GM21367 (cell line): ENCODE data around the gene PCMTD2.

Source experiments
- ATAC-seq: cut with Tn5 transposase; IDR thresholded peaks from one replicate; pipeline ENCODE4 v1.9.1; 2021; ENCODE audit not compliant: unreplicated experiment

Gene PCMTD2

DNA sequence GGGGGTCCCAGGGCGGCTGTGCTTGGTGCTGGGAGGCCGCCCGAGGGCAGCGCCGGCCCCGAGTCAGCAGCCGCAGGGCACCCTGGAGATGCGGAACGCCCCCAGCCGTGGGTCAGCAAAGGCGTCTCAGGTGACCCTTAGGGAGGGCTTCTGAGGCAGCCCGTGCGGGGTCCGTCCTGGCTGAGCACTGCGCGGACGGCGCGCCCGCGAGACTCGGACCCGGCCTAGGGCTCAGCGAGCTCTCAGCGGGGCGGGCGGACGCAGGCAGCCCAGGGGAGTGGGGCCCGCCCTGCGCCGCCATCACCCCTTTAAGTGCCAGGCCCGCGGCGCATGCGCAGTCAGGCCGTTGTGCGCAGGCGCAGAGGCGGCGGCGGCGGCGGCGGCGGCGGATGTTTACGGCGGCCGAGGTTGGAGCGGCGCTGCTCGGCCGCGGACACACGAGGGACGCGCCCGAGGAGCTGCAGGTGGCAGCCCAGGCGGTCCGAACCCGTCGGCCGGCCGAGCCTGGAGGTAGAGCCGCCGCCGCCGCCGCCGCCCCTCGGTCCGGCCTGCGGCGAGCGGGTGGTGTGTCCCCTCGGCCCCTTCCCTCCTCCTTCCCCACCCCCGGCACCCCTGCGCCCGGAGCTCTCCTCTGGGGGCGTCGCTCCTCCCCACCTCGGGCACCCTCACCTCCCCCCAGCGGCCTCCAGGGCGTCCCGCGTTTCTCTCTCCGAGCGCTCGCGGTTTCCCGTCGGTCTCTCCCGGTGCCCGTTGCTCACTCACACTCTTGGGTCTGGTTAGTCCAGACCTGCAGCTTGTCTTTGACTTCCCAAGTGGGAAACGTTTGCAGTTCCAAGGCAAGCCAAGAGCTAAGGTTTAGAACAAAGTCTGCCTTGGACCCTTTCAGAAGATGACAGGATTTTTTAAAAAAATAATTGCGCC, at the start of gene PCMTD2:
Gene PCMTD2 (plus strand): TSS at position 388 of the 921 bp plus-strand sequence. CDS start 4,218 bp downstream, outside the sequence.
- ATAC-seq: peak; percentile 58

DNA sequence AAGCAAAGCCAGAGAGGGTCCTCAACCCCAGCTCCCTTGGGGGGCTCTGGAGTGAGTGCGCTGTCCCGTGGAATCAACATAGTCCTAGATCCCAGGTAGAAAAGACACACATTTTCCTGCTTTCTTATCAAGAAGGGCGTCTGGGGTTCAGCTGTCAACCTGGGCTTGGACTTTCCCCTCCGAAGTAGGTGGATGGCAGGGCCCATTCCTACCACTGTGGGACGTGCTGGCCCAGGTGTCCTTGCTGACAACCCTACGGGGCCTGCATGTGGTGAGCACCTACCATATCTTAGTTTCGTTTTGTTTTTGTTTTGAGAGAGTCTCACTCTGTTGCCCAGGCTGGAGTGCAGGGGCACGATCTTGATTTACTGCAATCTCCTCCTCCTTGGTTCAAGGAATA, 48.9 kb upstream of the PCMTD2 start:
- ATAC-seq: no peak

DNA sequence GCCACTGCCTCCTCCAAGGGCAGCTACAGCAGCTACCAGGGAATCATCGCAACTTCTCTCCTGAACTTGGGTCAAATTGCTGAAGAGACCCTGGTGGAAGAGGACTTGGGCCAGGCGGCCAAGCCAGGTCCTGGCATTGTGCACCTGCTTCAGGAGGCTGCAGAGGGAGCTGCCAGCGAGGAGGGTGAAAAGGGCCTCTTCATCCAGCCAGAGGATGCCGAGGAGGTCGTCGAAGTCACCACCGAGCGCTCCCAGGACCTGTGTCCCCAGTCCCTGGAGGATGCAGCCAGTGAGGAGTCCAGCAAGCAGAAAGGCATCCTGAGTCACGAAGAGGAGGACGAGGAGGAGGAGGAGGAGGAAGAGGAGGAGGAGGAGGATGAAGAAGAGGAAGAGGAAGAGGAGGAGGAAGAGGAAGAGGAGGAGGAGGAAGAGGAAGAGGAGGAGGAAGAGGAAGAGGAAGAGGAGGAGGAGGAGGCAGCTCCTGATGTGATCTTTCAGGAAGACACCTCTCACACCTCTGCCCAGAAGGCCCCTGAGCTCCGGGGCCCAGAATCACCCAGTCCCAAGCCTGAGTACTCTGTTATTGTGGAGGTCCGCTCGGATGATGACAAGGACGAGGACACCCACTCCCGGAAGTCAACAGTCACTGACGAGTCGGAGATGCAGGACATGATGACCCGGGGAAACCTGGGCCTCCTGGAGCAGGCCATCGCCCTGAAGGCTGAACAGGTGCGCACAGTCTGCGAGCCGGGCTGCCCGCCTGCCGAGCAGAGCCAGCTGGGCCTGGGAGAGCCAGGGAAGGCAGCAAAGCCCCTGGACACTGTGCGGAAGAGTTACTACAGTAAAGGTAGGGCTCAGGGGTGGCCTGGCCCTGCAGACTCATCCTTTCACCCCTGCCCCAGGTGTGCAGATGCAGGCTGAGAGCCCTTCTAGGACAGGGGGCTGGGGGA, 47.6 kb upstream of the PCMTD2 start:
- no peak for ATAC-seq

DNA sequence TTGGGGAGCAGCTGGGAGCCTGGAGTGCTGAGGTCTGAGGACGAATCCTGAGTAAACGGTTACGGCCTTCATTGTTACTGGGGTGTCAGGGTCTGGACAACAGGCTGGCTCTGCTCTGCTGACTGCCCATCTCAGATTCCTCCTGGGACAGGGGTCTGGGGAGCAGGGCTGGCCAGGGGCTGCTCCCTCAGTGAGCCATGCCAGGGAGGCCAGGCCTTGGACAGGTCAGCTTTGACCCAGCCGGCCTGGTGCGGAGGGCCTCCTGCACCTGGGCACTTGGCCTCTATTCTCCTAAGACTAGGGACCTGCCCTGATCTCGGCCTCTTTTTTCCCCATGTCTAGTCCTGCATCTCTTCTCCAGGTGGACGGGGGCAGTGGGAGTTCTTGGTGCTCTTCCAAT, 46.4 kb upstream of the PCMTD2 start:
- ATAC-seq: no peak

DNA sequence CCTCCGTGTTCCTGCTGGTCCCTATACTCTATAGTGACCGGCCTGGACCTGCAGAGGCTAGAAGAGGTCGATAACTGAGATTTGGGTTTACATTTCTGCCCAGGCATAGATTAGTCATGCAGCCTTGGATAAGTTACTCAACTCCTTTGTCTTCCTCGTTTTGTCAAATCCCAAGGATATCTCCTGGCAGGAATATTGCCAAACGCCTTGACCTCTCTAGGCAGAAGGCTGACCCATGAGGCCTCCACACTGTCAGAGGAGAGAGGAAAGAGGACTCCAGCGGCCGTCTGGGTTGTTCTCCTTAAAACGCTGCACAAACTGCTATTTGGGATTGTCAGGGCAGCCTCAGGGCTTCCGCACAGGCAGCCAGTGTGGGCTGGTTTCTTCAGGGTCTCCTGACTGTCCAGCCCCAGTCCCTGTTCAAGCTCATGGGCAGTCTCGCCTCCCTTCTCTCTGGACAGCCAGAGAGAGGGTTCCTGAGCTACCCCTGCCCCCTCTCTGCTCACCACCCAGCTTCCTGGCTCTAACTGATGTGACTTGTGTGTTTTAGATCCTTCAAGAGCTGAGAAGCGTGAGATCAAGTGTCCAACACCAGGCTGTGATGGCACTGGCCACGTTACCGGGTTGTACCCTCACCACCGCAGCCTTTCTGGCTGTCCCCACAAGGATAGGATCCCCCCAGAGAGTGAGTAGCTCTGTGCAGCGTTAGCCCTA, 44.7 kb upstream of the PCMTD2 start:
- ATAC-seq: no peak

DNA sequence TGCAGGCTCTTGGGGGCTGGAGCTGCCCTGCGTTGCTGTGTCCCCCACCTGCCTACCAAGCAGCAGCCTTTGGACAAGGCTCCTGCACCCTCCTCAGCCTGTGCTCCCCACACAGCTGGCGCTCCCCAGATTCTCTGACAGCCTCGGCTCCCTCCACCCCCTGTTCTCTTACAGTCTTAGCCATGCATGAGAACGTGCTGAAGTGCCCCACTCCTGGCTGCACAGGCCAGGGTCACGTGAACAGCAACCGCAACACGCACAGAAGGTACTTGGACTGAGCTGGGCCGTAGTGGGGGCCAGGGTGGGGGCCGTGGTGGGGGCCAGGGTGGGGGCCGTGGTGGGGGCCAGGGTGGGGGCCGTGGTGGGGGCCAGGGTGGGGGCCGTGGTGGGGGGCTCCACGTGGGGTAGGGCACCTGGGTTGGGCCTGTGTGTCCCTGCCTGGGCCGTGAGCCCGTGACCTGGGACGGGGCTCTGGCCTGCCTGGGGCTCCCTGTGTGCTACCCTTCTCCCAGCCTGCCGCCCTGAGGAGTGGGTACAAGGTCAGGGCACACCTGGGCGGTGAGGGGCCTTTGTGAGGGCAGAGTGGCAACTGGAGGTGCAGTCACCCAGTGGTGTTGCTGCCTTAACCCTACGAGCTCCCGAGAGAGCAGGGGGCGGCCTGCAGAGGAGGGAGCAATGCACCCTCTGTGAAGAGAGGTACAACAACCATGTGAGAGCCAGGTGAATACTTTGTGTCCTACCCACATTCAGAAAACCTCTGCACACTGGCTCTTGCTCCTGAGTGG, 43.5 kb upstream of the PCMTD2 start:
- no peak for ATAC-seq

DNA sequence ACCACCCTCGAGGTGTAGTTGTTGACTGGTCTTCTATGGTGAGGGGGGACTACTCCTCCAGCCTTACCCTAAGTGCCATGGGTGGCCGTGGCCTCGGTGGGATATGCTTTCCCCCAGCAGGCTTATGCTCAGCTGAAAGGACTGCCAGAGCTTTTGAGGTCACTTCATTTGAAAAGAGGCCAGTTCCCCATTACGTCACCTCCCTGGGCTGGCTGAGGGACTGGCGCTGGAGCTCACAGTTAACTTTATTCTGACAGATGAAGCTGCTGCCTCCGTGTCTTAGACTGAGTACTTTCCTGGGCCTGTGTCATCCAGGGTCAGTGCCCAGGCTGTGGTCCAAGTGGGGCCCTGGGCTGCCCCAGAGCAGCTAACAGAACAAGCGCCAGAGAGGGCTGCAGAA, 42.8 kb upstream of the PCMTD2 start:
- no peak for ATAC-seq

DNA sequence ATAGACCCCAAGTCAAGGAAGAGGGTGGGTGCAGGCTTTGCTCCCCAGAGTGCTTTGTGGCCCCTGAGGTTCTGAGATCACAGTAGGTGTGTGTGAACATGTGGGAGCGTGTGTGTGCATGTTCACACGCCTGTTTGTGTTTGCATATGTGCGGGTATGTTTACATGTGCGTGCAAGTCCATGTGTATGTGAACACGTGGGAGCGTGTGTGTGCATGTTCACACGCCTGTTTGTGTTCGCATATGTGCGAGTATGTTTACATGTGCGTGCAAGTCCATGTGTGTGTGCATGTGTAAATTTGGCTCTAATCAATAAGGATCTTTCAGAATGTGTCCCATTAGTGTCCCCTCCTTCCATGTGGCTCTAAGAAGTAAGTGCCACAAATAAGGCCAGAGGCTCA, 41.4 kb upstream of the PCMTD2 start:
- ATAC-seq: no peak

DNA sequence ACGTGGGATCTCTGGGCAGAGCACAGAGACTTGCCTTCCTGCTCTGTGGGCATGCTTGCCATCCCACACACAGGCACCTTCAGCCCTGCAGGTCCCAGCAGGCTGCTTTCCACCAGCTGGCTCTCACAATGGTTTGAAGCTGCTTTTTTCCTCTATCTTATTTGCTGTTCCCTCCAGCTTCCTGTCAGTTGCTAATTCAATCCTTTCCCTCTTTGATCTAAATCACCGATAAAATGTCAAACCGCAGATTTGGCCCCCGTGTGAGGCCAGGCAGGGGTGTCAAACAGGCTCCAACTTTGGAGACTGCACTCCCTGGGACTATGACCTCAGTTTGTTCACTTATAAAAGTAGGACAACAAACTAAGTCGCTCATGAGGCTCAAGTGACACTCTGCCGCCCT, 40.6 kb upstream of the PCMTD2 start:
- no peak for ATAC-seq

DNA sequence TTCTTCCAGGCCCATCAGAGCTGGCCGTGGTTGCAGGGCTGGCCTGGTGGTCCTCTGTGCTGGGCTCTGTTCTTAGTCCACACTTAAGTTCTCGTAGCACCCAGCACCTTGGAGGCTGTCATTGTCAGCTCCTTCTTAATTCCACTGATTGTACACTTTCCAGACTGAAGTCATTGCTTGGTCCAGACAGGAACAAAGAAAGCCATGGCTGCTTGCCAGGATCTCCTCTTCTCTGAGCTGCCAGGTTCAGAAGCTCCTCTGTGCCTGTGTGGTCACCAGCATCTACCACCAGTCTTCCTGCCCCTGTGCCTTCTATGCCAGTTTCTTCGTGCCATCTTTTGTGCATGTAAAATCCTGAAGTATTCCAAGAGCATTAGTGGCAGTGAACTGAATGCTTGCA, 39.5 kb upstream of the PCMTD2 start:
- no peak for ATAC-seq

DNA sequence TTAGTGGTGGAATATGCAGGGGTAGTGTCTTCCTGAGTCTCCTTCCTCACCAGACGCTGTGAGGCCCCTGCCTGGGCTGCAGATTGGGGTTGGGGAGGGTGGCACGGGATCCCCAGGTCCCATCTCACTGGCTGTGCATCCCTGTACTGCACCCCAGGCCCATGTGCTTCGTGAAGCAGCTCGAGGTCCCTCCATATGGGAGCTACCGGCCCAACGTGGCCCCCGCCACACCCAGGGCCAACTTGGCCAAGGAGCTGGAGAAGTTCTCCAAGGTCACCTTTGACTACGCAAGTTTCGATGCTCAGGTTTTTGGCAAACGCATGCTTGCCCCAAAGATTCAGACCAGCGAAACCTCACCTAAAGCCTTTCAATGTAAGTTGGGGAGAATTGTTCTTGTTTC, 38.6 kb upstream of the PCMTD2 start:
- ATAC-seq: no peak

DNA sequence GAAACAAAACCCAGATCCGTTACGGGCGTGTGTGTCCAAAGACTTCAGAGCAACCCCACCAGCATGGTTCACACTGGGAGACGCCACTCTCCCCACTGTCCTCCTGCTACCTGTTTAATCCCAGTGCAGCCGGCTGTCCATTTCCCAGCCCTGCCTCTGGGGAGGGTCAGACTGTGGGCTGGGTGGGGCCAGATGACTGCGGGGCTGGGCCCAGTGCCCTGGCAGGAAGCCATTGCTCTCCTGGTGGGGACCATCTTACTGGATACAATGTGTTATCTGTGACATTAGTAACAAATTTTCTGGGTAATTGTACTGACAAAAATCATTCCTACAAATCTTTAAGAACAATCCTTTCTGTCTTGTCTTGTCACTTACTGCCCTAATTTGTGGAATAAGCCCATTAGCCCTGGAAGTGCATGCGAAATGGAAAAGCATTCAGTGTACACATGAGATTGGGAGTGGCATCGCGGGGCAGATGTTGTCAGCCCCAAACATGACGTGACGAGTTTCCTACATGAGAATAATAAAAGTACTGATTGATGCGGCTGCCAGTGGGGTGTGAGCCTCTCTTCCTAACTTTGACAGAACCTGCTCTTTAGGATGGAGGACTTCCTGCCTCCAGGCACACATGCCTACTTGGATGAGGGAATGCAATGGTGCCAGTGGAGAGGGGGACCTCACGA, 37.9 kb upstream of the PCMTD2 start:
- ATAC-seq: no peak

DNA sequence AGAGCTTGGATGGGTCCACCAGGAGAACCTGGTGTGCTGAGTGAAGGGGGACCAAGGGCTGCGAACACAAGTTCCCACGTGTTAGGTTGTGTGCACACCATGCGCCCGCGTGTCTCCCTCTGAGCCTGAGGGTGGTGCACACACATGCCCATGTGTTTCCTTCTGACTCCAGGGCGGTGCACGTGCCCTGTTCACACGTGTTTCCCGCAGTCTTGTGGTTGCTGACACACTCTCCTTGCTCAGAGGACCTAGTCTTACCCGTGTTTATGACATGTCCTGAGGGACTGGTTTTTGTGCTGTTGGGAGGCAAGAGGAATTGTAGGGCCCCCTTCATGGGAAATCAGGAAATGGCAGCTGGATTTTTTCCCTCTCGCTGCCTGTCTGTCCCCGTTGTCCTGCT, 36.3 kb upstream of the PCMTD2 start:
- no peak for ATAC-seq

DNA sequence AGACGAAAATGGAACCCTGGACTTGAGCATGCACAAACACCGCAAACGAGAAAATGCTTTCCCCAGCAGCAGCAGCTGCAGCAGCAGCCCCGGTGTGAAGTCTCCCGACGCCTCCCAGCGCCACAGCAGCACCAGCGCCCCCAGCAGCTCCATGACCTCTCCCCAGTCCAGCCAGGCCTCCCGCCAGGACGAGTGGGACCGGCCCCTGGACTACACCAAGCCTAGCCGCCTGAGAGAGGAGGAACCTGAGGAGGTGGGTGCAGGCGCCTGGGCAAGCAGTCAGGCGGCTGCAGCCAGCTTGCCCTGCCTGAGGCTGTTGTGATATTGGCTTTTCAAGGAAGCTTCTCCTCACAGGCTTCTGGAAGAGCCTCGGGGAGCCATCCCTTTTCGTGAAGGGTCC, 35.8 kb upstream of the PCMTD2 start:
- no peak for ATAC-seq

DNA sequence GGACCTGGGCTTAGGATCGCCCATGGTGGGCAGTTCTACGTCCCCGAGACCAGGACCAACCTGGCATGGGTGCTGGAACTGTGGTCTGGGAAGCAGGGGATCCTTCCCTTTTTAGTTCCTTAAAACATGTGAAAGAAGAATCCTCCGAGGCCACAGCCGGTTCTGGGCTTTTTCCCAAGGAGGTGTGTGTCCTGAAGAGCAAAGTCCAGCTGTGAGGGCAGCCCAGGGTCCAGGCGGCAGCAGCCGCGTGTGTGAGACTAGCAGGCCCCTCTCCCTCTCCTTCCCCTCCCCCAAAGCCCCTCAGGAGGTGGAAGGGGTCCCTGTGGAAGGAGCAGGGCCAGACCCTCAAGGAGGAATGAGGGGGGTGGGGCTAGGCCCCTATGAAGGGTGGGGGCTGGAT, 35.1 kb upstream of the PCMTD2 start:
- ATAC-seq: no peak

DNA sequence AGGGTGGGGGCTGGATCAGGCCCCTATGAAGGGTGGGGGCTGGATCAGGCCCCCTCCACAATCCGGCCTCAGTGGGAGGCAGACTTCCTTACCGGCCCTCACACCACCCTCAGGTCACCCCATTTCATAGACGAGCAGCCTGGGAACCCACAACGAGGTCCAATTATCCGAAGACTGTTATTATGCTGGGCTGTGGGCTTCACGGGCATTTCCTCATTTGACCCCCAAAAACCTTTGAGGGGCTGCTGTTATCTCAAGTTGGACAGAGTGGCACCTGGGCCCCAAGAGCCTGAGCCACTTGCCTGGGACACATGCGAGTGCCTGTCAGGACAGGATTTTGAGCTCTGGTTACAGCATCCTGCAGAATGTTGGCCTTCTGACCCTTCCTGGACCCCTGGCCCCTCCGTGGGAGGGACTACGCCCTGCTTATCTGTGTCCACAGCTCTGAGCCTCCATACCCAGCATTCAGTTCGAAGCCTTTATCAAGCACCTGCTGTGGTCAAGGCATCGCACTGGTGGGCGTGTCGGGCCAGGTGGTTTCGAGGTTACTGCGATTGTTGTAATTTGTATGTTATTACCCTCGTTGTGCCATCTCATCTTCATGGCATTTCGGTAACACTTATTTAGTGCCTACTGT, 34.5 kb upstream of the PCMTD2 start:
- ATAC-seq: no peak

DNA sequence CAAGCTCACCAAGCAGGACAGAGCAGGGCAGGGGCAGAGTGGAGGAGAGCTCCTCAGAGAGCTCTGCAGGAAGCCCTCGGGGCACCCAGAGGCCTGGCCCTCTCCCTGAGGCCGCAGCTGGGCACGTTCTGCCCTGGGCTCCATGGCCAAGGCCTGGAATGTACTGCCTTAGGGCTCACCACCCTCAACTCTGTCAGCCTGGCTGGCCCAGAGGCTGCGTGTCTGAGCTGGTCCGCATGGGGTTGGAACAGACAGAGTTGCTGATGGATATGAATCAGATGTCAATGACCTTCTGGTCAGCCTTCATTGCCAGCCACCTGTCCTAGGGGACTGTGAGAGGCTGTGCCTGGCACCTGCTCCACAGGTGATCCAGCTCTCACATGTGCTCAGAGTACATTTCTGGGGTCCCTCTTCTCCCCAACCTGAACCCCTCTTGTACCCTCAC, 33.2 kb upstream of the PCMTD2 start:
- no peak for ATAC-seq

DNA sequence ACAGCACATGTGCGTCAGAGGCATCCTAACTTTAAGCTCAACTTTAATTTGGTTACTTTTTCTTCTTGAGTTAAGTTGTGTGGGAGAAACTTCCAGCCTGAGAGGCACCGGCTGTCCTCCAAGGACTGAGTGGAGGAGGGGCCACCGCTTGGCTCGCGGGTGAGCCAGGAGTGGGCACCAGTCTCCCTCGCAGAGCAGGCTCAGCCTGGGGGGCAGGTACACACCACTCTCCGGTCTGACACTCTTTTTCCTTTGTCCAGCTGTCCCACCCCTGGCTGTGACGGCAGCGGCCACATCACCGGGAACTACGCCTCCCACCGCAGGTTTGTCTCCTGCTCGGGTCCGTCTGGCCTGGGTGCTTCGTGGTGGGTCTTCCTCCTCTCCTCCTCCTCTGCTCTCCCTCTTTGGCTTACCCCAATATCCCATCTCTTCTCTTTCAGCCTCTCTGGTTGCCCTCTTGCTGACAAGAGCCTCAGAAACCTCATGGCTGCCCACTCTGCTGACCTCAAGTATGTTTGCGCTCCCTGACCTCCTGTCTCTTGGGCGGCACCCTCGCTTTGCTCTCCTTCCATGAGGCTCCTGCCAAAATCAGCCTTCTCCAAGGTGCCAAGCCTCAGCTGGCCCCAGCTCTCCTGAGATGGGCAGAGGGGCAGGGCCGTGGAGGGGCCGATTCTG, 32.6 kb upstream of the PCMTD2 start:
- no peak for ATAC-seq
